ENCODE data around the gene CAMTA1. TPM values are rescaled to one million over a fixed set of nuclear protein-coding genes. Genes with fewer than 3 reads are reported as not detected.

CAMTA1 gene
- polyA plus RNA-seq, 5 donors = 41.0 to 56.5 (median 48.5) TPM

DNA sequence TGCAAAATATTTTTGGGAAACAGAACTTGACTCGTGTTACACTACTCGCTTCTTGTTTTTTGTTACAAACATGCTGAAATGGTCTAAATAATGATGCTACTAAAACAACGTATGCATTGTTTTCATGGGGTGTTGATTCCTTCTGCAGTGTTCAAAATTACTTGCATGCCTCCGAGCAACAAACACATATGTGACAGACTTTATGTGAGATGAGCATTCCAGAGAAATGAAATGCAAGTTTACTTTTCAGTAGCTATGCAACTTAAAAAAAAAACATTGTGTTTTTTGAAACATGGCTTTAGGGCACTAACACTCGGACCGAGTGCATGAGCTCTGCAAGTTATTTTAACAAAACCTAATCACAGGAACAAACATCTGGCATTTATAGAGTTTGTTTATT, 84.8 kb downstream of the CAMTA1 start:
- DNase-seq = no peak

DNA sequence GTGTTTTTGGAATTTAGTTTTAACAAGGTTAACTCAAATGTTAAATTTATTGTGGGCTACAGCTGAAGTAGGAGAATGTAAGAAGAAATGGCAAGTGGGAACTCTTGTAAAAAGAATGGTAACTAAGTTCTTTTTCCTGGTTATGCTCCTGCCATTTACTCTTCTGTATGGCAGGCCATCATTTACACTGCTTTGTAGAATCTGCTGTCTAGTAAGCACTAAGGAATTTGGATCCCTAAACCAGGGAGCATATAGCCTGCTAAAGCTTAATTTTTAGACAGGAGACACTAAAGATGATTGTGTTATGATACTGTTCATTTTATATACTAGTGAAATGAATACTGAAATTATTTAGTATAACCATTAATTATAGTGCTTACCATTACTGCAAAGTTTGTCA, 85.3 kb downstream of the CAMTA1 start:
- no peak for DNase-seq

DNA sequence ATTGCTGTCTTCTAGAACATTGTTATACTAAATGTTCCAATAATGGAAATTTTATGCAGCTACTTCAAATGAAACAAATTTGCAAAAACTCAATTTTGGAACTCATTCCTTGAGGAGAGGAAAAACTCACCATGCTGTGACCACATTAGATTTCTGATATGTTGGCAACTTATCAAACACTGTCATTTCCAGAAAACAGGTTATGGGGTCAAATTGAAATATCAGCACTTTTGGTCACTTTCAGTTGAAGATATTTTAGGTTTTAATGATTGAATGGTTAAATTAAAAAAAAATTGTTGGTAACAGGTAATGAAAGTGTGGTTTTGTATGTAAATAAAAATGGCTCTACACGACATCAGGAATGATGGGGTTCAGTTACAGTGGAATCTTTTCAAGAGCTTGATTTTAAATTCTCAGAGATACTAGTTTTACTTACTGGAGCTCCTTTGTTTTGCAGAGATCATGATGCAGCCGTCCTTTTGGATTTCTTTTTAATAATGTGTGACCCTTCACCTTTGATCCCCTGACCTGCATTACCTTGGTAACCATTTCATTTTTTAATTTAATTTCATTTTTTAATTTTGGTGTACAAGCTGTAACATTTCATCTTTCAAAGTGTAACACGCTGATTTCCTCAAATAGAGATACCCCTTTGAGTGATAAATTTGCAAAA, 86.2 kb downstream of the CAMTA1 start:
- DNase-seq = no peak

DNA sequence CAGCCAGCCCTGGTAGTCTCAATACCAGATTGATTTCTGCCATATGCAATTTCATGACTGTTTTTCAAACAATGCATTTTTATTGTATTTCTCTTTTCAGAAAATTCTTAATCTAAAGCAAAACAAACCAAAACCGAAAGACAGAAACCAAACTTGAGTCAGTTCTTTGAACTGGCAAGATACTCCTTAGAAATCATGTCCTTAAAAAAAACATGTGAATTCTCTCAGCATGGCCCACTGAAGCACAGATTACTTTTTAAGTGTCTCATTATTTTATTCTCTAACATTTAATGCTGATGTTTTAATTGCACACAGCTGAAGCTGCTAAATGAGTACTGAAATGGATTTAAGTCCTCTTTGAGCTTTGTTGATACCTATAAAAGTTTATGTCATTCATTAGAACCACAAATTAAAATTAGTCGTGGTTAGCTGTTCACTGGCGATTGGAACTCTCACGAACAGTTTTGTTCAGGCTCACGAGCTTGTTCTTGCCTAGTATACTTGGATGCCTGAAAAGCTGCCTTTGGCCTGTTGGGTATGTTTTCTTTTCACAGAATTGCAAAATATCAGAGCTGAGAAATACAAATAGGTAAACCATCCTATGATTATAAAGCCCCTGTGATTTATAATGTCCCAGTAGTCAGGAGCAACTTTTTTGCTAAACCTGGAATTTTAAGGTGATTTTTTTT, 87.5 kb downstream of the CAMTA1 start:
- no peak for DNase-seq

DNA sequence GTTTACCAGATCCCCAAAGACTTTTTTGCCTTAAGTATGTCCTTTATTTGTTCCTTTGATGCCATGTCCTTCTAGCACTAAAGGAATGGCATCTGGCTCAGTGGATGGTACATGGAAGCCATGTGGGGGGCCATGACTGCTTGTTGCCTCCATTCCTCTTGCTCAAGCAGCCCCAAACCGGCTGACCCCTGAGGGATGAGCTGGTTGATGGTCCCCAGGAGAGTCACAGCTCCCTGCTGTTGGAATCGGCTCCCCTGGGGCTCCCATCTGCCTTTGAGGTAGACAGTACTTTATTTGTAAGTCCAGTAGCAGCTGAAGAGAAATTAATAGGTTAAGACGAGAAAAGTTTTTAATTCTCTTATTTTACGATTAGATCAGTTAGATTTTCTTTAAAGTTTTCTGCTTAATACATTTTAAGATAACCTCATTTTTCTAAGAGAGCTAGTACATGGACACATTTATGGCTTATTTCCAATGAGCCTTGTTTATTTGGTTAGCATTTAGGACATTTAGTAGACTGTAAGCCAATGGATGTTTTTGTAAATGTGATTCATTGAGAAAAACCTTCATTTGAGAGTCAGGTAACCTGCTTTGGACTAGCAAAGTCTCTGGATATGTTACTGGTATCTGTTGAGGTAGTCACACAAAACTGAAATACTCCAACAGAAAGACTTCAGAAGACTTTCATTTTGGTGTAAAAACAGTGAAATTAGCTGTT, 88.2 kb downstream of the CAMTA1 start:
- no peak for DNase-seq

DNA sequence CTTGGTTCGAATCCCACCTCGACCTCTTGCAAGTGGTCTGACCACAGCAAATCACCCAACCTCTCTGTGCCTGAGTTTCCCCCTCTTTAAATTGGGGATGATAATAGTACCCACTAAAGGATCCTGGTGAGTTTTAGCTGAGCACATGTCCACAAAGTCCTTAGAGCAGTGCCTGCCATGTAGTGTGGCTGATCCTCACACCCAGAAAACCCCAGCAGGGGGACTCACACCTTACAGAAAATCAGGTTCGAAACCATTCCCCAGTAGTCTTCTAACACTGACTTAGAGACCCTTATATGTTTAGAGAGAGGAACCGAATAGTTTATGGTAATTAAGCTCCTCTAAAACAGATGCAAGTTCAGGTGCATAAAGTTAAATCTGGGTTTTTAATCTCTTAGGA, 89.0 kb downstream of the CAMTA1 start:
- DNase-seq = no peak

DNA sequence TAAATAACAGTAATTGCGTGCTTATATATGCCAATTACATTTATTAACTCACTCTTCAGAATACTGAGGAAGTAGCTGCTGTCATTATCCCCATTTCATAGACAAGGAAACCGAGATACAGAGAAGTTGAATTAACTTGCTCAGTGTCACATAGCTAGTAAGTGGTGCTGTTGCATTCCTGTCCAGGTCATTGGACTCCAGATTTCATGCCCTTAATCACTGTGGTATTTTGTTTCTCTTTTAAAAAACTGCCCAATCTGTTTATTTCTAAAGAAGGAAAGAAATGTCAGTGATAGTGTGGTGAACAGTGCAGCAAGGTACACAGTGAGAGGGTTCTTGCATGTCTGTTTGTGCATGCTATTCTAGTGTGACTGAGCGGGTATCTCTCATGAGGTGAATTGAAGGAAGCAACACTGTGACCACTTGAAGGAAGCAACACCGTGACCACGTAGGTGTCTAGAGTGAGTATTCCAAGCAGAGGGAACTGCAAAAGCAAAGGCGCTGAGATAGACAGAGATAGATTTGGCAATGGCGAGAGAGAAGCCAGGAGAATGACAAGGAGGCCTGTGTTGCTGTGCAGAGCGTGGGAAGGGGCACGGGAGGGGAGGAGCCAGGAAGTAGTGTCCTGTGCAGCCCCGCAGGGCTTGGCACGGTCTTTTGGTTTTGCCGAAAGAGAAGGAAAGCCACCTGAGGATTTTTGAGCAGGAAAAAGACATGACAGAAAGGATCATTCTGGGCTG, 95.9 kb downstream of the CAMTA1 start:
- no peak for DNase-seq

DNA sequence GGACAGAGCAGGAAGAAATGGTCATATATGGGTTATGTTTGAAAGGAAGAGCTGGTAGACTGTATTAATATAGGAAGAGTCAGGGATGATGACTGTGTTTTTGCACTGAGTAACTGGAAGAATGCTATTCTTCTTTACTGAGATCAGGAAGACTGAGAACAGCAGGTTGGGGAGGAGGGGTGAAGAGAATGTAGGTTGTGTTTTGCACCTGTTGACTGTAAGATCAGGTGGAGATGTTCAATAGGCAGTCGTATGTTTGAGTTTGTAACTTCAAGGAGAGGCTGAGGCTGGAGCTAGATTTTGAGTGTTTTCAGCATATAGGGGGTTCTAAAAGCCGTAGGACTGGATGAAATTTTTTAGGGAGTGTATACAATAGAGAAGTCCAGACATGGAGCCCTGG, 97.2 kb downstream of the CAMTA1 start:
- no peak for DNase-seq

DNA sequence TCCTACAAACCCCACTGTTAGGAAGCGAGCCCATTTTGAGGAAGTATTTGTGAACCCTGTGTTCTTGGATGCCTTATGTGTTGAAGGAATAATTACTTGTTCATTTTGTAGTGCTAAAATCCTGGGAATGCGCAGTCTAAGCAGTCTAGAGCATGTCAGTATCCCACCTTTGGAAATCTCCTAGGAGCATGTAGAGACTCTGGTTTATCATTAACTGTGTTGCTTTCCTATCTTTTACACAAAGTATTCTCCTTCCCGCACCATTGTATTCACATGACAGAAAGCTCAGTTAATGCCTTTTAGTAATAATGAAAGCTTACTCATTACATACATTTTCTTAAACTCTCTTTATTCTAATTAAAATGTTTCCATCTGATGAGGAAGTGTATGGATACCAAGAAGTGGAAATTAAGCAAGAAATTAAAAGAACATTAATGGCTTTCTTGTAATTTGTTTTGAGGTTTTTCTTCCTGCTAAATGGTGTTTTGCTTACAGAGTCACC, 99.4 kb downstream of the CAMTA1 start:
- DNase-seq = no peak

DNA sequence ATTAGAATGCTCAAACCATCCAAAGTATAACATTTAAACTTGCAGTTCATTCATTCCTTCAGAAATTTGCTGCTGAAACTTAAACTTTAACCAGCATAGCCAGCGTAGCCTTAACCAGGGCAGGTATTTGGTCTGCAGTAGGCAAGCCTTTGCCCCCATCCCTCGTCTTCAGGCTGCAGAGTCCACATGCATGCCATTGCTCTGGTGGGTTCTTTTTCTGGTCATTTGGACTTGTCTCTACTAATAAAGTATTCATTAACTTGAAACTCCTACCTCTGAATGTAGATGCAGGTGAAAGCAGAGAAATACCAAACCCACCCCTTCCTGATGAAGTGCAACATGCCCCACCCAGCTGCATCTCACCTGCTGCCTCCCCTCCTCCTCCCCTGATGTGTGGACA, 100.2 kb downstream of the CAMTA1 start:
- DNase-seq = no peak

DNA sequence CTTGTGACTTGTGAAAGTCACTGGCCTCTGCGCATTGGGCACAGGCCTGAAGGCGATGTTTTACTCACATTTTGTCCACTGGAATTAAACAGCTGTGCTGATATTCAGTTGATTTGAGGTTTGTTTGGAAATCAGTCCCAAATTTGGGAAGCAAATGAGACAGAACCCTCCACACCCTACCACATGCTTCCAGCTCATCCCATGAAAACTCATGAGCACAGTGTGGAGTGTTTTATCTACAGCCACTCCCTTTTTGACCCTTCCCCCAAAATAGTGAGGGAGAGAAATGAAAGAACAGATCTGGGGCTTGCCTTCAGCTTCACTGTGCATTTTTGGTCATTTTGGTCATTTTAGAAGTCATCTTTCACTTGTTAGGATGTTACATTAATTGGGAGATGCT, 101.3 kb downstream of the CAMTA1 start:
- no peak for DNase-seq

DNA sequence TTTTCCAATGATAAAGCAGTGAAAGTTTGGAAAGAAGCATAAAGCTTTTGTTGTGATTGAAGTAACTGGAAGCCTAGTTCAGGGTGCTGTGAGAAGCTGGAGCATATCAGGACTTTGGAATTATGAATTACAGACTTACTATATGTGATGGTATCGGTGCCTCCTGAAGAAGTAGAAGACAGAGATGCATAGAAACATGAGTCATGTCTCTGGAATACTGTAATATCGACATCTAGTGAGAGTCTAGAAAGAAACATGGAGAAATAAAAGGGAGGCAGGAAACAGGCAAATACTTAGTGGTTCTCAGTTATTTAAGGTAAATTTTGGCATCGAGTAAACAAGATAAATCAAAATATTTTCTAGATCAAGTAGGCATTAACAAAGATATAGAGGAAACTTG, 103.0 kb downstream of the CAMTA1 start:
- DNase-seq = no peak

DNA sequence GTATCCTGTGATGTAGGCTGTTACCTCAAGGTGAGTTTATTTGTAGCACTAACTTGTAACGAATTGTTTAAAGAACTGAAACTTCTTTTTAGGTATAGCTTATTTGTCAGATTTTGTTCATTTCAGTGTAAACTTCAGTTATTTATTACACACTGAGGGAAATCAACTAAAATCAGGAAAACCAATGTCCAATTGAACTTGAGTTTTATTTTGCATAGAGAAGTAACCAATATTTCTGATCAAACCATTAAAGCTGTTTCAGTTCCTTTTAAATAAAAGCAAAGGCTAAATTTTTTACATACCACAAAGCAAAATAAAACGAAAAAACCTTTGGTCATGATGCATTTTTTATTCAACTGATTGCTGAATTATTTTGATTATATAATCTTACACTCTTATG, 103.6 kb downstream of the CAMTA1 start:
- DNase-seq = no peak

DNA sequence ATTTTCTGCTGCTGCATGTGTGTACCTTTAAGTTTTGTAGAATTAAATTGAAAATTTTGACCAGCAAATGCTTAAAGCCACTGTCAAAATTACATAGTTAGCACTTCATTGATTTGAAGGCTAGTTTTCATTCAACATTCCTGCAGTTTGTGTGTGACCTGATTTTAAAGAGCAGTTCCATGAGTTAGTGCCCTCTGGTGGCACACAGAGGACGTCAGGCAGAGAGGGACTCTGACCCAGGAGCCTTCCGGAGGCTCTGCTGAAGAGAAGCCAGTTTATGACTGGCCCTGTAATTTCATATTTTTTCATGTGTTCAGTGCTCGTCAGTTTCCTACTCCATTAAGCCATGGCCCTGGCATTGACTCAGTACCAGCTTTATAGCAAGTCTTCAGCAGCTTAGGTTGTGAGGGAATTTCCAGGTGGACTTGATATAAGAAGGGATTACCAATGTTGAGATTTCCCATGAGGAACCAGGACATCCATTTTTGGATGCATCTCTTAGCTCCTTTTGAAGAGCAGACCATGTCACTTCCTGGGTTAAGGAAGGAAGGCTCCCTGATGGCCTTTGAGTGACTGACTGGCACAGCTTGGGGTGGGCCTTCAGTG, 104.7 kb downstream of the CAMTA1 start:
- DNase-seq = peak; percentile 28 to 52

DNA sequence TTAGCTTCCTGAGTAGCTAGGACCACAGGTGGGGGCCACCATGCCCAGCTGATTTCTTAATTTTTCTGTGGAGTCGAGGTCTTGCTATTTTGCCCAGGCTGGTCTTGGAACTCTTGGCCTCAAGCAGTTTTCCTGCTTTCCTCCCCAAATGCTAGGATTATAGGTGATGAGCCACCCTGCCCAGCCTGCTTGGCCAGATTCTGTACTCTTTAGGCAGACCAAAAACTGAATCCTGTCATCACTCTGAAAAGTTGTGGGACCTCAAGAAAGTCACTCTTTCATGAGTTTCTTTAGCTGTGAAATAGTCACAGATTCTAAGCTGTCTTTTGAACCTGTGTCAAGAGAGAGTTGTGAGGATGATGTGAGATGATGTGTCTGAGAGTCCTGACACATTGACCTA, 105.4 kb downstream of the CAMTA1 start:
- DNase-seq = no peak

DNA sequence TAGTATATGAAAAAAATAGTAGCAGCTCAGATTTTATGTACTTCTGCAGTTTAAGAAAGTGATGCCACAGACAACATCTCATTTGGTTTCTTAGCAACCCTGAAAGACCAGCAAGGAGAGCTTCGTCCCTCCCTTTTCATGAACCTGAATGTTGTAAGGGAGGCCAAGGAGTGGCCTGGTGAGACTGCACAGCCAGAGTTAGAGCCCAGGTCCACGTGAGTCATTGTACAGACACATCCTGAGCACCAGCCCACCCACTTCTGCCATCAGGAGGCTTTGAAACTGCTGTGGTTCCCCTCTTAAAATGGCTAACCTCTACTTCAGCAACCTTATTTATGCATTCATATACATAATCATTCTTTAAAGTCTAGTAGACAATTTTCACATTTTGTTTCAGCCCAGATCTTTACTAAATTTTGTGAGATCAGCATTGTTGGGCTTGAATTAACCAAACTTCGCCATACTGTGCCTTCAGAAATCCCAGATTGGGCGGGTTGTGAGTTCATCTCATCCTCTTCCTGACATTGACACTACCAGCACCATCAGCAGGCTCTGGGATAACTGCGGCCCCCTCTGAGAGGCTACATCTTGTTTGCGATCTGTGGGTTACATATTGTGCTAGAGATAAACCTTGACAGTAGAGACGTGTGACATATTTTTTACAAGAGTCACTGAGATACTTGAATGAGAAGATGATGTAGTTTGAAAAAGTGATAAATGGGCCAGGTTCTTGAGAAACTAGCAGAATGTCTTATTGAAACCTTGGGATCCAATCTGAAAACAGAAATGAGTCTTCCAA, 106.7 kb downstream of the CAMTA1 start:
- DNase-seq = no peak

DNA sequence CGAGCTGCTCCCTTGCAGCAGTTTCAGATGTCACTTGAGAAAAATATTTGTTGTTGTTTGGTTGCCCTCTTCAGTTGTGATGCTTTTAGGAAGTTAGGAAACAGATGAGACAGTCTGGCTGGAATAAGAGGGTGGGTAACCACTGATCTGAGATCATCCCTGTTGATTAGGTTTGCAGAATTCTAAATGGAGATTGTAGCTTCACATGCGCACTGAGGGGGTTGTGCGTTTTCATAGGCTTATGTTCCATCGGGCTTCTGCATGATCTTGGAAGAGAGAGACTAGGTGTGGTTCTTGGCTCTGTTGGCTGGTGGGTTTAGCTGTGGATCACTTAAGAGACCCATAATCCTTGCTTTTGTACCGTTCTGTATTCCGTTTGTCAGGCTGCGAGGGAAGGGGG, 108.1 kb downstream of the CAMTA1 start:
- no peak for DNase-seq

DNA sequence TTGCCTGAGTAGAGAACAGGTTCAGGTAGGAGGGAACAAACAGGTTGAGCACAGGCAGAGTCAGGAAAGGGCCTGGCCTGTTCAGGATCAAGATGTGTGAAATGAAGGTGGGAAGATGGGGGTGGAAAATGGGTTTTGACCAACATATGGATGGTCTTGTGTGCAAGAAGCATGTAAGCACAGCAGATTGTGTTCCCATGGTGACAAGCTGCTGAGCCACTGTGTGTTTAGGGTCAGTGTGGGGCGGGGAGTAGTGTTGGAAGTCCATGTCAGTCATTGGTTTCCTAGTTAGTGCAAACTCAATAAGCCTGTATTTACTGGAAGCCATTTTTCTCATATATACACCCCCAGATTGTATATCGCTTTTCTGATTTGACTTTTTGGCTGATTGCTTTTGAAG, 111.9 kb downstream of the CAMTA1 start:
- no peak for DNase-seq

DNA sequence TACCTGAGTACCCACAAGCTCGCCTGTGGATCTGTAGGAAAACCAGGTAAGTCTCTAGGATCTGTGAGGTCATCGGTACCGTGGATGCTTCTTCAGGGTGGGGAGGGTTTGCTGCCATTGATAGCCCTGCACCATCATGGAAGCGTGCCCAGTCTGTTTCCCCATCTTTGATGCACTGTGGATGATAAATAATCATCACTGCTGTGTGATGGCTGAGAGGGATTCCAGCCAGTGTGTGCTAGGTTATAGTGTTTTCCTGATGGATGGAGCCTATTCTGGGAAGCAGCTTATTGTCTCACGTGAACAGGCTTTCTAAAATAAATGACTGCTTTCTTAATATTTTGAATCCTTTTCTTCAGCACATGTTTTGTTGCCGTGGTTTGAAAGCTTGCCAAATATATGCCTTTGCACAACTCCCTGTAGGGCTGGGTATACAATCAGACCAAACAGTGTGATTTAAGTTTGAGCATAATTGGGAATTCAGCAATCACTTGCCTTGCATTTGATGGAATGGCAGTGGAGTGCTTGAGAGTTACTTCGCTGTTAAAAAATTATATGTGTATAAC, 113.8 kb downstream of the CAMTA1 start:
- no peak for DNase-seq

DNA sequence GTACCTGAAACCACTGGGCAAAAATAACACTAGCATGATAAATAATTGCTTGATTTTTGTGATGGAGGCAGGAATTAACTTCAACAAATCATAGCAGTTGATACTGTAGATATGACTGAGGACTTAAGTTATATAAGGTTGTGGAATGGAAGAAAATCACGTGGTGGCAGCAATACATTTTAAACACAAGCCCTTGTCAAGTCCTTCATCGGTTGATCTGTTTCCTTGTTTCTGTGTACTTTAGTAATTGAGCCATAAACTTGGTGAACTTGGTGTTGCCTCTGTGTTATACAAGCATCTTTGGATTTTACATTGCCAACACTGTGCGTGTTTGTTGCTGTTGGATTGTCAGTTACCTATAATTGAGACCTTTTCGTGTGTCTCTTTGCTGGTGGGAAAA, 114.4 kb downstream of the CAMTA1 start:
- no peak for DNase-seq

DNA sequence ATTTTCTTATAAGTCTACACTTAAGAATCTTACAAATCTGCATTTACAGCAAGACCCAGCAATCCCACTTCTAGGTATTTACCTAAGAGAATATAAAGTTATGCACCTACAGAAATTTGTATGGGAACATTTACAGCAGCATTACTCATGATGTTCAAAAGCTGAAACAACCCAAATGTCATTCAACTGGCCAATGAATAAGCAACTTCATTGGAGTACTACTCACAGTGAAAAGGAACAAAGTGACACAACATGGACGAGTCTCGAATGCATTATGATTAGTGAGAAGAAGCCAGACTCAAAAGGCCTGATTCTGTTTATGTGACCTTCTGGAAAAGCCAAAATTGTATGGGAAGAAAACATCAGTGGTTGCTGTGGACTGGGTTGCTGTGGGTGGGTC, 116.9 kb downstream of the CAMTA1 start:
- DNase-seq = no peak
